NCI-H1694 (cell line): Measurements from ENCODE around the gene TMPRSS6.

ENCODE experiments used
- DNase-seq: peaks from one replicate; lab custom pipeline; 2025; lab: John Stamatoyannopoulos, UW

Gene TMPRSS6

DNA sequence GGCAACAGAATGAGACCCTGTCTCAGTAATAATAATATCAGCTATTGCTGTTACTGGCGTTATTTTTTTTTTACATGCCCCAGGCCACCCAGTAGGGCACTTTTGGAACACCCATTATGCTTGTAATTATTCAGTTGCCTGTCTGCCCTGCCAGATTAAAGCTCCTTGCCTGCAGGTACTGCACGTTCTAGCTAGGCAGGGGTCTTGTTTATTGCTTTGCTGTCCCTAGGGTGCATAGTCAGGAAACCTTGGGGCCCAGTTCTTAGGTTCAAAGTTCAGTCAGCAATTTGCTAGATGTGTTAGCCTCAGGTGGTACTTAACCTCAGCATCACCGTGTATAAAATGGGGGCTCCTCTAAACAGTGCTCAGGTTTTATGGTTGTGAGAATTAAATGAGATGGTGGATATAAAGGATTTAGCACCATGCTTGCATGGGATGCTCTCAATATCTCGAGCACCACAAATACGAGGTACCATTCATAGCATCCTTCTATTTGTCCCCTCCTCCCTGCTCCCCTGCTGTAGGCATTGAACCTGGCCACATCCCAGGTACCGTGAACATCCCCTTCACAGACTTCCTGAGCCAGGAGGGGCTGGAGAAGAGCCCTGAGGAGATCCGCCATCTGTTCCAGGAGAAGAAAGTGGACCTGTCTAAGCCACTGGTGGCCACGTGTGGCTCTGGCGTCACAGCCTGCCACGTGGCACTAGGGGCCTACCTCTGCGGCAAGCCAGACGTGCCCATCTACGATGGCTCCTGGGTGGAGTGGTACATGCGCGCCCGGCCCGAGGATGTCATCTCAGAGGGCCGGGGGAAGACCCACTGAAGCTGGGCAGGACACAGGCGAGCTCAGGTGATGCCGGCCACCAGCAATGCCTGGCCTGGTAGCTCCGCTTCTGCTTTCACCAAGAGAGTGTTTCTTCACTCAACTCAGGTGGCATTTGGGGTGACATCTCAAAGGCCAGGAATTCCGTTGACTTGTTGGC, 80.5 kb downstream of the TMPRSS6 start:
- DNase-seq, result no peak

DNA sequence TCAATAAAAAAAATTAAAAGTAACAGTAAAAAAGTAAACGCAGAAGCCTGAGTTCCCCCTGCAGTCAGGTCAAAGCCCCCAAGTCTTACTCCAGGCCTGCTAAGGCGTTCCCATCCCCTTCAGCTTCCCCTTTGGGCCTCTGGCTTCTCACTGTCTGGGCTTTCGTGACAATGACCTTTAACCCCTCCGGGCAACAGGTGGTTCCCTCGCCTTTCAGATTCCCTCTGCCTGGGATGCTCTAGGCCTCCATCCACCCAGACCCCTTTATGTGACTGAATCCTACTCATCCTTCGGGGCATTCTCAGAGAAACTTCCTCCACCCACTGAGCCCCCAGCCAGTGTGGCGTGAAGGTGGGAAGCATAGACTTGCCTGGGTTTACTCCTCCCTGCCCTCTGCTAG, 82.0 kb downstream of the TMPRSS6 start:
- no peak for DNase-seq

DNA sequence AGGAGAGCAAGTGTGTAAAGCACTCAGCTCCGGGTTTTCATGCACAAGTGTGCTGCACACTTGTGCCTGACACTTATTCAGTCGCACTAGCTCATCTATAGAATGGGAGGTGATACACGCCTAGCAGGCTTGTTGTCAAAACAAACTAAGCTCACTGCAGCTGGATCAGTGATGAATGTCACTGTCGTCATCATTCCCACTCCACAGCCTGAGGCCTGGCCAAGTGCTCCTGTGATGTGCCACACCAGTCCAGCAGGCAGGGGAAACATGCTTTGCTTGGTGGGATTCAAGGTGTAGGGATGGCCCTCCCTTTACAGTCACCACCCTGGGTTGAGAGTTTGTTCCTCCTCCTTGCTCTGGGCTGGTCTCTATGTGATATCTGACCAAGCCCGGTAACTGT, 83.2 kb downstream of the TMPRSS6 start:
- DNase-seq, result no peak

DNA sequence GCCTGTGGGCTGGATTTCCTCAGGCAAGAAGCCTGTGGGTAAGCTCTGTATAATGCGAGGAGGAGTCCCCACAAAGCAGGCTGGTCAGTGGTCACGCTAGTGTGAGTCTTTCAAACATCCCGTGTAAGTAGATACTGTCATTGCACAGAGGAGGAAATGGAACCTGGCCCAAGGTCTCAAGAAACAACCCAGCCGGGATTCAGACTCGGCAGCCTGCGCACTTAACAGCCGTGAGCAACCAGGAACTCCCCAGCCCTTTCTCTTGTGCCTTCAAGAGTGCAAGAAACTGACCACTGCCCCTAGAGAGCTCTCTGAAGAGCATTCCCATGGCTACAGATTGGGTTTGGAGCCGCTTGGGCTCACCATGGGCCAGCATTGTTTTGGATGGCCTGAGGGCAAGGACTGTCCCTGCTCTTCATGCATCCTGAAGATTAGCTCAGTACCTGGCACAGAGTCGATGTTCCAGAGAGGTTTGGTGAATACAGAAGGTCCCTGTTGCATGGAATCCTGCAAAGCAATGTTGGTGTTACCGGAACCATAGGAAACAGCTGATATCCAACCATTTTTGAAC, 83.9 kb downstream of the TMPRSS6 start:
- DNase-seq, result no peak

DNA sequence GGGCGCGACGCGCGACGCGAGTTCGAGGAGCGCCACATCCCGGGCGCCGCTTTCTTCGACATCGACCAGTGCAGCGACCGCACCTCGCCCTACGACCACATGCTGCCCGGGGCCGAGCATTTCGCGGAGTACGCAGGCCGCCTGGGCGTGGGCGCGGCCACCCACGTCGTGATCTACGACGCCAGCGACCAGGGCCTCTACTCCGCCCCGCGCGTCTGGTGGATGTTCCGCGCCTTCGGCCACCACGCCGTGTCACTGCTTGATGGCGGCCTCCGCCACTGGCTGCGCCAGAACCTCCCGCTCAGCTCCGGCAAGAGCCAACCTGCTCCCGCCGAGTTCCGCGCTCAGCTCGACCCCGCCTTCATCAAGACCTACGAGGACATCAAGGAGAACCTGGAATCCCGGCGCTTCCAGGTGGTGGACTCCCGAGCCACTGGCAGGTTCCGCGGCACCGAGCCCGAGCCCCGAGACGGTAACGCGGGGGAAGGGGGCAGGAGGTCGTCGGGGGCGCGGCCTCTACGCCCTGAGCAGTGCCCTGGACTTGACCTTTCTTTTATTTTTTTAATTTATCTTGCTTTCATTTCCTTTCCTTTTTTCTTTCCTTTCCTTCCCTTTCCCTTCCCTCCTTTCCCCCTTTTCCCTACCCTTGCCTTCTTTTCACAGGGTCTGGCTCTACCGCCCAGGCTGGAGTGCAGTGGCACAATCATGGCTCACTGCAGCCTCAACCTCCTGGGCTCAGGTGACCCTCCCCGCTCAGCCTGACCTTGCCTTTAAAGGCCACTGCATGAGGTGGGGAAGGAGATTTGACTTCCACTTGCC, 85.0 kb downstream of the TMPRSS6 start:
- no peak for DNase-seq

DNA sequence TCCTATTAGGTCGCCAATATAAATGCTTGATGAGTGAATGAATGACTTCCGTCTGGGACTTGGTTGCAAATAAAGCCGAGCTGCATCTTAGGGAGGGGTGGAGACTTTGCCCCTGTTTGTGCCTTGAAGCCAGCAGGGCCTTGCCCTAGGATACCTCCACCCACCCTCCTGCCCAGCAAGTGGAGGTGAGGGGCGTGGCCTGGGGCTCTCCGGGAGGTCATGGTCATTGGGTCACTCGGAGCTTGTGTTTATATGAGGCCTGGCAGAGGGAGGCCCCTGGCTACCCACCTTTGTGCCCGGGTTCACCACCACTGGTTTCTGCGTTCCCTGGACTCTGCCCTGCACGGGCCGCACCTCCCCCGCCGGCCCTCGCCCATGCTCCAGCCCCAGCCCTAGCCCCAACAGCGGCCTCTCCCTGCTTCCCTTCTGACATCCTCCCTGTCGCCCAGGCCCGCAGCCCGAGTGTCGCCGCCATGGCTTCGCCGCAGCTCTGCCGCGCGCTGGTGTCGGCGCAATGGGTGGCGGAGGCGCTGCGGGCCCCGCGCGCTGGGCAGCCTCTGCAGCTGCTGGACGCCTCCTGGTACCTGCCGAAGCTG, 85.7 kb downstream of the TMPRSS6 start:
- DNase-seq, result no peak

DNA sequence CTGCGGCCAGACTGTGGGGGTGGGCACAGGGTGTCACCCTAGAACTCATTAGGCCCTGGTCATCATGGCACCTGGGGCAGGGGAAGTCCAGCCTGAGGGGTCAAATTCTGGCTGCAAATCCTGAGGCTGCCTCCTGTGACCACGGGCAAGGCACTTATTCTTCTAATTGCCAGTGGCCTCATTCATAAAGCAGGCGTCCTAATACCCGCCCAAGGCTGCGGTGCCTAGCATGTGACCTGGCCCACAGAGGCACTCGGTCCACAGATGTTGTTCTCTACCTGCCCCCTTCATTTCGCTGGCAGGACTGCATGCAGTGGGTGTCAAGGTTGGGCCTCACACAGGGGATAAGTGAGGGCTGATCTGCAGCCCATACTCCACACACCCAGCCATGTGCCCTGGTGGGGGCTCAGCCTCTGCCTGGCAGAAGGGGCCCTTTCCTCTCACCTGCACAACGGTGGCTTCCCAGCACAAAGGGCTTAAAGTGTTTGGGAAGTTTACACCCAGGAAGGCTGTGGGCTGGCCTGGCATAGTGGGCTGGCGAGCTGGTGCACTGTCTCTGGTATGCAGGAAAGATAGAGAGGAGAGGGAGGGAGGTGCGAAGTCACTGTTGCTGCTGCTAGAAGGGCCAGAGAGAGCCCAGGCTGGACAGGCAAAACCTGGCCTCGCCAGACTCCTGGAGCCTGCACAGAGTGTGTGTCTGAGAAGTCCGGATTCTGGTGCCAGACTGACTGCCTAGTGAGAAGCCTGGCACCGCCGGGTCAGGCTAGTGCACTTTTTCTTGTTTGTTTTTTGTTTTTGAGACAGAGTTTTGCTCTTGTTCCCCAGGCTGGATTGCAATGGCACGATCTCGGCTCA, 86.8 kb downstream of the TMPRSS6 start:
- no peak for DNase-seq

DNA sequence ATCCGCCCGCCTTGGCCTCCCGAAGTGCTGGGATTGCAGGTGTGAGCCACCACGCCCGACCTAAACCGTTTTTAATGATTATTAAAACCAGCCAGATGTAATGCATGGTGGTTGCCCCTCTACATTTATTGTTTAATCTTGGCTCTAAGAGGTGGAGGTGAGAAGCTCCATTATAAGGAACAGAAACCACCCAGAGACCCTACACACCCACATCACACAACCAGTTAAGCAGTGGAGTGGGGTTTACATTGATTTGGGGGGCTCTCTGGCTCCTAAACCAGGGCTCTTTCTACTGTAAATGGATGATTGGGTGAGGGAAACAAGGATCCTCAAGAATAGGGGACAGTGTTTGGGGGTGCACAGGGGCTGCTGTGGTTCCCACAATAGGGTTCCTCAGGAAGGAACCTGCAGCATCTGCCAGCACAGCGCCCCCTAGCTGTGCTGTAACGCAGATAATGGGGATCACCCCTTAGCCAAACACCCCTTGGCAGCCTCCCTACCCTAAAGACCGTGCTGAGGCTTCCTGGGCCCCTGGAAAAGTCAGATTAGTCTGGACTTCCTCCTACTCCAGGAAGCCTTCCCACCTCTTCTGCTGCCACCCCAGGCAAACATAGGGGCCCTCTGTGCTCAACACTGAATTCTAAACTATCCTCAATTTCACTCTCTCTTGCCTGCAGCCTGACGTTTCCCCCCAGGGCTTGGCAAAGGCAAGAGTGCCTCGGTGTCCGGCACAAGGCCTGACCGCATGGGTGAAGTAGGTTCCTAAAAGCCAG, 87.6 kb downstream of the TMPRSS6 start:
- DNase-seq, result no peak

DNA sequence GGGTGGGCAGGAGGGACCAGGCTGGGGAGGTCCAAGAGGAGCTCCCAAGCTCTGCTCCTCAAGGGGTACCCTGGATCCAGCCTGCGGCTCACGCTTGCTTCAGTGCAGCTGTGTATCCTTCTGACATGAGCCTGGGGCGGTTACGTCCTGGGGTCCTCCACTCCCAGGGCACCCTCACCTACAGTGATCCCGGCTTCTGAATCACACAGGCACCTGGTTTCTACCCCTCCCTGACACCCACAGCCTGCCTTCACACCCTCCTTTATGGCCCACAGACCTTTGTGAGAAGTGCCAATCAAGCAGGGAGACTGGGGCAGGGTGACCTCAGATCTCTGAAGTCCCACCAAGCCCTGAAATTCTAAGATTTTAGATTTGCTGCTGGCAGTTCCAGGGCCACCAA, 88.5 kb downstream of the TMPRSS6 start:
- DNase-seq, result no peak

DNA sequence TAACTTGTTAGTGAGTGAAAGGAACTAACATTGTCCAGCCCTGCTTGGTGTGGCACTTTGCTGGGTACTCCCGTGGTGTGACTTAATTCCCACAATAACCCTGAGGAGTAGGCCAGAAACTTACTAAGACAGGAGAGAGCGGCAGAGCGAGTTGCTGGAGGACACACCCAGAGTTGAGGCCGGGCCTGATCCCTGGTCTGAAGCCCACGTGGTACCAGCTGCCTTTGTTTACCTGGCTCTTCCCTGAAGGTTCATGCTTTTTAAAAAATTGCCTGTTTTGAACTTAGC, 89.4 kb downstream of the TMPRSS6 start:
- no peak for DNase-seq

DNA sequence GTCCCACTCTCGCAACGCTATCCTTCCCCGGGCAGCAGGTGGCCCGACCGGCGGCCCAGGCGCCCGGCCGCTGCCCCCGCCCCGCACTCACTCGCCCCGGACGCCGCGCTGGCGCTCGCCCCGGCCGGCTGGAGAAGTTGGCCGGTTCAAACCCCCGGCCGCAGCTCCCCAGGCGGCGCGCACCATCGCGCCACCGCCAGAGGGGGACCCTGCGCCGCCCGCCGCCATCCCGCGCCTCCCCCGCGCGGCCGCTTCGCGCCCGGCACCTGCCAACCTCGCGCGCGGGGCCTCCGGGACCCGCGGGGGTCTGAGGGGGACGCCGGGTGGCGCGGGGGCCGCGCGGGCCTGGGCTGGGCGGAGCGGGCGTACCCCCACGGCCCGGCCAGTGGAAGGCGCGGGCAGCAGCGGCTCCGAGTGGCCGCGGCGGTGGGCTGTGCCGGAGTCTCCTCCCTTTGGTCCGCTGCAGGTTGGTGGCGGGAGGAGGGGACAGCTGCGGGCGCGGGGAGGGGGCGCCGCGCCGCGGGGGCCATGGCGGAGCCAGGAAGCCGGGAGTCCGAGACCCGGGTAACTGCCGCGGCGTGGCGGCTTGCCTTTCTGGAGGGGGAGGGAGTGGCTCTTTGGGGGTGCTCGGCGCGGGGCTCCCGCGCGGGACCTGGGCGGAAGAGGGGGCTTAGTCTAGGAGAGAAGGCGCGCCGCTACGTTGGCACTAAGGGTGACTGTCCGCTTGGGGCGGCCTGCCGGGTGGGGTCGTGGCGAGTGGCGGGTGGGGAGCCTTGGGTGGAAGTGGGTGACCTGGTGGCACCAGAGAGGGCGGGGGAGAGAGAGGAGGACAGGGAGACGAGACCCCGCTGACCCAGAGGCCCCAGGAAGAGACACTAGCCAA, 90.0 kb downstream of the TMPRSS6 start, which contains the start of the genes MPST and TST:
Gene MPST (plus strand): TSS at position 434 of the 883 bp plus-strand sequence. CDS start 95 bp downstream, at position 529.
Gene TST (minus strand): TSS at position 139 of the 883 bp plus-strand sequence. CDS start 715 bp downstream, outside the sequence.
- DNase-seq, result no peak

DNA sequence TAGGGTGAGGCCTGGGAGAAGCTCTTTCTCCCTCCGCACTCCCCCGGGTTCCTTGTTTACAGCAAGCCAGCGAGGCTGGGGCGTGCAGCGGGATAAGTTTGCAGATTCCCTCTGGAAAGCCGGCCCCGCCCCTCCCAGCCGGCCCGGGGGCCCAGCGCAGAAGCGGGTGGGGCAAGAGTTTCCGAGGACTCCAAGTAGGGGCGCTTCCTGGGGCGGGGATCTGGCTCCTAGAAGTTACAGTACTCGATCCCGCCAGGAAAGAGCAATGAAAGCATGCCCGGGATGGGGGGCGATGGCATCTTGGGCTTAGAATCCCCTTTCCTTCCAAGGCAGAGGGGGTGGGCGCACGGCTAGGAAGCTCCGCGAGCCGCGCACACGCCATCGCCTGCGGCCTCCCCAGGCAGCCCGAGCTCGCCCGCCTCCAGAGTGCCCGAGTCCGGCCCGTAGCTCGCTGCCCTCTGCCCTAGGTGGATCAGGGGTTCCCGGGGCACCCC, 90.7 kb downstream of the TMPRSS6 start:
- no peak for DNase-seq

DNA sequence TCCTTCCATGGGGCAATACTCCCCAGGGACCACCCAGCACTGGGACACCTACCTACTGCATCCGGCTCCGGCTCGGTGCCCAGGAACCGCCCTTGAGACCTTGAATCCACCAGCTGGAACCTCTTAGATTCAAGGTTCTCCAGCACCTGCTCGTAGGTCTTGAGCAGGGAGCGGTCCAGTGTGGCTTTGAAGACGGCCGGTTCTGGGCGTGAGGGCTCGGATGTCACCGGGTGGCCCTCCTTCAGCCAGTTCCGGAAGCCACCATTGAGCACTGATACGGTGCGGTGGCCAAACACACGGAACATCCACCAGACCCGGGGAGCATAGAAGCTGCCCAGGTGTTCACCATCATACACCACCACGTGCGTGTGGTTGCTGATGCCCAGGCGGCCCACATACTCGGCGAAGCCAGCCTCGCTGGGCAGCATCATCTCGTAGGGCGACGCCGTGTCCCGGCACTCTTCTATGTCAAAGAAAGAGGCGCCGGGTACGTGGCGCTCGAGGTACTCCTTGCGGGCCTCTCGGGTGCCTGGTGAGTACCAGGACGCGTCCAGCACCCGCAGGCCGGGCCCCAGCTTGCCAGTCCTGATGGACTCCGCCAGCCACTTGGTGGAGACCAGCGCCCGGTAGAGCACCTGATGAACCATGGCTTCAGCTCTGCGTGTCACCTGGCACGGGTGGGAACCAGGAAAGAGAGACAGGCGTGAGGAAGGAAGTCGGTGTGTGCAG, 91.3 kb downstream of the TMPRSS6 start:
- DNase-seq, result no peak

DNA sequence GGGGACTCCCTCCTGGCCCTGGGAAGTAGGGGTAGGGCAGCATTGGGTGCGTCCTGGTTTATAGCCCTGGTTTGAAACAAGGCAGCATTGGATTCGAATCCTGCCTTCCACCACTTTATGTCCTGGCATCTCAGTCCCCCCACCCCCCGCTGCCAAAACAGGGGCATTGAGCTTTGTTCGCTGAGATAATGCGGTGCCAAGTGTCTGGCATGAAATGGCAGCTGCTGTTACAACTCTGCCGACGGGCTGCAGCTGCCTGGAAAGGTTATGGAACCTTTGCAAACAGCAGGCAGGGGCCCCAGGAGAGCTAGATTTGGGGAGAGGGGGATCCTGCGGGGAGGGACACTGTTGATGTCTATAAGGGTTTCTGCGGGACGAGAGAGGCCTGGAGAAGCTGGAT, 92.2 kb downstream of the TMPRSS6 start:
- no peak for DNase-seq

DNA sequence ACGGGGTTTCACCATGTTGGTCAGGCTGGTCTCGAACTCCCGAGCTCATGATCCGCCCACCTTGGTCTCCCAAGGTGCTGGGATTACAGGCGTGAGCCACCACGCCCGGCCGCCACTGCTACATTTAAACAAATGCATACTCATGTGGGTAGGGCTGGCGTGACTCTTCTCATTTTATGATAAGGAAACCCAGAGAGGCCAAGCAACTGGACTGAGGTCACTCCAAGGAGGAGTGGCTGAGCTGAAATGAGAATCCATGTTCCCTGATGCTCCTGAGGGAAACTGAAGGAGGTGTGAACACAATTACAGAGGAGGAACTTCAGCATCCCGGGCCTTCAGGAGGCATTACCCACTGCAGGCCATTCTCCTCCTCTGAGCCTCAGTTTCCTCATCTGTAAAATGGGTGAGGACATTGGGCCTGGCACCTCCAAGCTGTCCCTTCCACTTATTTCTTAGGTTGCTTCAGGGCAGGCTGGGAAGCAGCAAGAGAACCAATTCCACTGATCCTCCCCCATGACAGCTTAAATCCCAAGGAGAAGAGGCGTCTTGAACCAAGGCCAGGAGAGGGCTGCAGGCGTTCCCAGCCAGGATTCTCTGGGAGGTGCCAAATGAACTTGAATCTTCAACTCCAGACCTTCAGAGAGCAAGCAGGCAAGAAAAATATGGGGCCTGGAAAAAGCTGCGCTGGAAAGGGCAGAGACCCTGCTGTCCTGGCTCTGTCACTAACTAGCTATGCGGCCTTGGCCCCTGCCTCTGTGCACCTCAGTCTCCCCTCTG, 93.2 kb downstream of the TMPRSS6 start:
- no peak for DNase-seq

DNA sequence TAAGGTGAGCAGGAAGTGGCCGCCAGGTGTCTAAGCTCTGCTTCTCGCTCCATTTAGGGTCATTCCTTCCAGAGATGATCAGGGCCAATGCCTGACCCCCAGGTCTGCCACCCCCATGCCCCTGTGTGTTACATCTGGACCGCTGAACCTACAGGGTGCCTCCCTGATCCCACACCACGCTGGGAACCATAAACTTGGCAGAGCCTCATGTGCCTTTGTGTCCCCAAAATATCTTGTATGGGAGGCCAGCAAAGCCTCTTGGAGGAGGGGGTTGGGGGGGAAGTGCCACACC, 94.0 kb downstream of the TMPRSS6 start:
- DNase-seq, result no peak
